ENCODE results near the gene TBC1D32. TPM values are rescaled to one million over a fixed set of nuclear protein-coding genes. Genes with fewer than 3 reads are reported as not detected.
A peak's percentile ranks its signal among the peaks of the same experiment; 100 is the strongest.
"Not testable (repeated sequence)": the region's sequence is repeated elsewhere in the genome, so short reads cannot be mapped to it uniquely, and the experiment has no call there.

TBC1D32 gene, protein sequence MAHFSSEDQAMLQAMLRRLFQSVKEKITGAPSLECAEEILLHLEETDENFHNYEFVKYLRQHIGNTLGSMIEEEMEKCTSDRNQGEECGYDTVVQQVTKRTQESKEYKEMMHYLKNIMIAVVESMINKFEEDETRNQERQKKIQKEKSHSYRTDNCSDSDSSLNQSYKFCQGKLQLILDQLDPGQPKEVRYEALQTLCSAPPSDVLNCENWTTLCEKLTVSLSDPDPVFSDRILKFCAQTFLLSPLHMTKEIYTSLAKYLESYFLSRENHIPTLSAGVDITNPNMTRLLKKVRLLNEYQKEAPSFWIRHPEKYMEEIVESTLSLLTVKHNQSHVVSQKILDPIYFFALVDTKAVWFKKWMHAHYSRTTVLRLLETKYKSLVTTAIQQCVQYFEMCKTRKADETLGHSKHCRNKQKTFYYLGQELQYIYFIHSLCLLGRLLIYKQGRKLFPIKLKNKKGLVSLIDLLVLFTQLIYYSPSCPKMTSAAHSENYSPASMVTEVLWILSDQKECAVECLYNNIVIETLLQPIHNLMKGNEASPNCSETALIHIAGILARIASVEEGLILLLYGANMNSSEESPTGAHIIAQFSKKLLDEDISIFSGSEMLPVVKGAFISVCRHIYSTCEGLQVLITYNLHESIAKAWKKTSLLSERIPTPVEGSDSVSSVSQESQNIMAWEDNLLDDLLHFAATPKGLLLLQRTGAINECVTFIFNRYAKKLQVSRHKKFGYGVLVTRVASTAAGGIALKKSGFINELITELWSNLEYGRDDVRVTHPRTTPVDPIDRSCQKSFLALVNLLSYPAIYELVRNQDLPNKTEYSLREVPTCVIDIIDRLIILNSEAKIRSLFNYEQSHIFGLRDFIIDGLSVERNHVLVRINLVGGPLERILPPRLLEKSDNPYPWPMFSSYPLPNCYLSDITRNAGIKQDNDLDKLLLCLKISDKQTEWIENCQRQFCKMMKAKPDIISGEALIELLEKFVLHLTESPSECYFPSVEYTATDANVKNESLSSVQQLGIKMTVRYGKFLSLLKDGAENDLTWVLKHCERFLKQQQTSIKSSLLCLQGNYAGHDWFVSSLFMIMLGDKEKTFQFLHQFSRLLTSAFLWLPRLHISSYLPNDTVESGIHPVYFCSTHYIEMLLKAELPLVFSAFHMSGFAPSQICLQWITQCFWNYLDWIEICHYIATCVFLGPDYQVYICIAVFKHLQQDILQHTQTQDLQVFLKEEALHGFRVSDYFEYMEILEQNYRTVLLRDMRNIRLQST
- 4.1 and 9.8 TPM in 2 replicates for total RNA-seq

DNA sequence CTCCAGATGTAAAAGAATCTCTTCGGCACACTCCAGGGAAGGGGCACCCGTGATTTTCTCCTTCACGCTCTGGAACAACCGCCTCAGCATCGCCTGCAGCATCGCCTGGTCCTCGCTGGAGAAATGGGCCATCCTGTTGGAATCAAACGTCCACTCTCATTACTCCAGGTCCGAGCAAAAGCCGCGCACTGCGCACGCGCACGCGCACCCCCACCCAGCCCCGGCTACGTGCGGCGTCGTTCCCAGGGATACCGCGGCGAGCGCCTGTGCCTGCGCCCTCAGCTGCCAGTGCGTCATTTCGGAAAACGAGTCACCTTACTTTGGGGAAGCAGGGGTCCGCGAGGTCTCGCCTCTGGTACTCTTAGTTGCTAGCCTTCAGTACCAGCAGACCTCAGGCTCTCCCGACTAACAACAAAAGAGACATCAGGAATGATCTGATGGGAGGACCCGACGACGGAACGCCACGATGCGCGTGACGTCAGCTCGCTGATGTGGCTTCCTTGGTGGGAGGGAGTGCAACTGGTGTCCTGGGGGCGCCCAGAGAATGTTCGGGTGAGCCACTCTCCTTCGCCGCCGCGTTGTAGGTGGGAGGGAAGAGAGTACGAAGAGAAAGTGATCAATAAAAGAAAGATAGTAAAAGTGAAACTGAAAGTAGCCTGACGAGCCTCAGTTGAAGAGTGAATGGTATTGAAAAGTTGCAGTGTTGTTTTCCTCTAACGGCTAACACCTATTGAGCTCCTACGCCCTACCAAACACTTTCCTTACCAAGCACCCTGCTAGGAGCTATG lies at the start of gene TBC1D32:
Gene TBC1D32 (minus strand): TSS at position 182 of the 788 bp plus-strand sequence. CDS start 50 bp downstream, at position 132.
- Histone ChIP-seq H3K36me3 (ENCODE audit: control insufficient read depth, insufficient read depth, low read length) (no peaks in the 10 kb centered on the region), H3K27me3 (ENCODE audit: control insufficient read depth, insufficient read depth, low read length) (no peaks in the 10 kb centered on the region), H3K4me3 (ENCODE audit: low read depth, low read length) (peak within 1 kb of the TSS; percentile 73)
- TF ChIP-seq, protein P1, sequence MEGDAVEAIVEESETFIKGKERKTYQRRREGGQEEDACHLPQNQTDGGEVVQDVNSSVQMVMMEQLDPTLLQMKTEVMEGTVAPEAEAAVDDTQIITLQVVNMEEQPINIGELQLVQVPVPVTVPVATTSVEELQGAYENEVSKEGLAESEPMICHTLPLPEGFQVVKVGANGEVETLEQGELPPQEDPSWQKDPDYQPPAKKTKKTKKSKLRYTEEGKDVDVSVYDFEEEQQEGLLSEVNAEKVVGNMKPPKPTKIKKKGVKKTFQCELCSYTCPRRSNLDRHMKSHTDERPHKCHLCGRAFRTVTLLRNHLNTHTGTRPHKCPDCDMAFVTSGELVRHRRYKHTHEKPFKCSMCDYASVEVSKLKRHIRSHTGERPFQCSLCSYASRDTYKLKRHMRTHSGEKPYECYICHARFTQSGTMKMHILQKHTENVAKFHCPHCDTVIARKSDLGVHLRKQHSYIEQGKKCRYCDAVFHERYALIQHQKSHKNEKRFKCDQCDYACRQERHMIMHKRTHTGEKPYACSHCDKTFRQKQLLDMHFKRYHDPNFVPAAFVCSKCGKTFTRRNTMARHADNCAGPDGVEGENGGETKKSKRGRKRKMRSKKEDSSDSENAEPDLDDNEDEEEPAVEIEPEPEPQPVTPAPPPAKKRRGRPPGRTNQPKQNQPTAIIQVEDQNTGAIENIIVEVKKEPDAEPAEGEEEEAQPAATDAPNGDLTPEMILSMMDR (IDR thresholded peaks at IDR 0.05; ENCODE audit: insufficient read depth, low read length, poor library complexity, severe bottlenecking) = no peak
- DNase-seq (ENCODE audit: low read depth) = peak; percentile 52

GRCh38 chr6:121383478-121383877 lies 49.2 kb upstream of the TBC1D32 start:
- no peak for DNase-seq (ENCODE audit: low read depth)
- TF ChIP-seq, protein P1 (IDR thresholded peaks at IDR 0.05; ENCODE audit: insufficient read depth, low read length, poor library complexity, severe bottlenecking) = no peak
- no peaks in the 10 kb centered on the region for H3K27me3 ChIP-seq (ENCODE audit: control insufficient read depth, insufficient read depth, low read length)
- H3K36me3 ChIP-seq (ENCODE audit: control insufficient read depth, insufficient read depth, low read length) = no peaks in the 10 kb centered on the region
- no peak overlapping the region for H3K4me3 ChIP-seq (ENCODE audit: low read depth, low read length)

DNA sequence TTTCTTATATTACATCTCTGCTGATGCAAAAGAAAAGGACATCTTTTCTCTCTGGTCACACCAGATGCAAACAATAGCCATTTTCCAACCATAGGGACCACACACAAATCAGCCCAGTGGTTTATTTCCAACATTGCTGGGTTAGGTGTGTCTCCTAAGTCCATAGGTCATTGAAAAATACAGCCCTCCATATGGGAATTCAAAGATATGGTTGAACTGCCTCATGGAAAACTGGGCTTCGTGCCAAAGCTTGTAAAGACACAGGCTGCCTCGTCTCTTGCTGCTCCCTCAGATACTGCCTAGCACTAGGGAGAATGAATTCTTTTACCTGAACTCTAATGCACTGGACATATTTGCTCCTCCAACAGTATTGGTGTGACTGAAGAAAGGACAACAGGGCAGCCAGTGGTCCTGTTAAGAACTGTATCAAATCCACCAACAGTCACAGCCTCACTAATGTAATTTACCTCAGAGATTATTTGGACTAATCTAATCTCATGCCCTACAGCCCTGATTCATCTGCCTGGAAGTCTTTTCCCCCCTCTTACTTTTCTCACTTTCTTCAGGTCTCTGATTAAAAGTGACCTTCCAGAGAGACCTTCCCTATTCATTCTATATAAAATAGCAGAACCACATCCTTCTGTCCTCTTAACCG lies 48.3 kb upstream of the TBC1D32 start:
- TF ChIP-seq, protein P1 (IDR thresholded peaks at IDR 0.05; ENCODE audit: insufficient read depth, low read length, poor library complexity, severe bottlenecking) = no peak
- Histone ChIP-seq H3K36me3 (ENCODE audit: control insufficient read depth, insufficient read depth, low read length) (no peaks in the 10 kb centered on the region), H3K27me3 (ENCODE audit: control insufficient read depth, insufficient read depth, low read length) (no peaks in the 10 kb centered on the region), H3K4me3 (ENCODE audit: low read depth, low read length) (no peak overlapping the region)
- no peak for DNase-seq (ENCODE audit: low read depth)

- TF ChIP-seq, protein P1 (IDR thresholded peaks at IDR 0.05; ENCODE audit: insufficient read depth, low read length, poor library complexity, severe bottlenecking) = no peak
- no peak for DNase-seq (ENCODE audit: low read depth)
- Histone ChIP-seq H3K4me3 (ENCODE audit: low read depth, low read length) (no peak overlapping the region), H3K36me3 (ENCODE audit: control insufficient read depth, insufficient read depth, low read length) (no peaks in the 10 kb centered on the region), H3K27me3 (ENCODE audit: control insufficient read depth, insufficient read depth, low read length) (no peaks in the 10 kb centered on the region)
These were observed 42.1 kb upstream of the TBC1D32 start for GRCh38 chr6:121376411-121376810.

- not testable (repeated sequence) for H3K27me3 ChIP-seq (ENCODE audit: control insufficient read depth, insufficient read depth, low read length); H3K4me3 ChIP-seq (ENCODE audit: low read depth, low read length); DNase-seq (ENCODE audit: low read depth); H3K36me3 ChIP-seq (ENCODE audit: control insufficient read depth, insufficient read depth, low read length)
These were observed 39.9 kb upstream of the TBC1D32 start for GRCh38 chr6:121374219-121374618.

All from kidney epithelial cell (primary cell).